ENCODE data around the gene RCAN1.
"Not testable (repeated sequence)": the region's sequence is repeated elsewhere in the genome, so short reads cannot be mapped to it uniquely, and the experiment has no call there.

The RCAN1 gene

DNA sequence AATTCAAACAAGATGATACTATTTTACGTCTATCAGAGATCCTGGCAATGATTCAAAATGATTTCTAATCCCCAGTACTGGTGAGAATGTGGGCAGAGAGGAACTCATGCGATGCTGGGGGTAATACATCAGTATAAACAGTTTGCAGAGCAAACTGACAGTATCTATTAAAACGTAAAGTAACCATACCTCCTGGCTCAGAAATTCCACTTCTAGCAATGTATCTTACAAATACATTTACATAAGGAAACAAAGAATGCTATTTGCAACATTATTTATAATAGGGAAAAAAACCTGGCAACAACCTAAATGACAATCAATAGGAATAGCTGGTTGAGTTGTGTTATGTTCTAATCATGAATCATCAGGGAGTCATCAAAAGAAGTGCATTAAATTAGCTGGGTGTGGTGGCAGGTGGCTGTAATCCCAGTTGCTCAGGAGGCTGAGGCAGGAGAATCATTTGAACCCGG lies 15.9 kb downstream of the RCAN1 start:
- DNase-seq: no peak

DNA sequence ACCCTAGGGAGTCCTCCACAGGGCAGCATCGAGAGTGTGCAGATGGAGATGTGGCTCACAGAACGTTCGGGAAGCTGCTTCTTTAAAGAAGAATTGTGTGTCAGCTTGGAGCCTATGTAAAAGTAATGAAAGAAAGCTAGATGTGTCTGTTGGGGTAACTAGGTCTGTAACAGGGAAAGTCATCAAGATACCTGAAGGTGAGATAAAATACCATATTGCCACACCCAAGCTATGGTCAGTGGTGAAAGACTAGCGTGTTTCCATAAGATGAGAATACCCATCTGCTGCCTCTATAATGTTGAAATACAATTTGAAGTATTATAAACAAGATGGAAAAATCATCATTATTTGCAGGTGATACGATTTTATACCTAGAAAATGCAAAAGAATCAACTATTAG lies 17.5 kb downstream of the RCAN1 start:
- no peak for DNase-seq

DNA sequence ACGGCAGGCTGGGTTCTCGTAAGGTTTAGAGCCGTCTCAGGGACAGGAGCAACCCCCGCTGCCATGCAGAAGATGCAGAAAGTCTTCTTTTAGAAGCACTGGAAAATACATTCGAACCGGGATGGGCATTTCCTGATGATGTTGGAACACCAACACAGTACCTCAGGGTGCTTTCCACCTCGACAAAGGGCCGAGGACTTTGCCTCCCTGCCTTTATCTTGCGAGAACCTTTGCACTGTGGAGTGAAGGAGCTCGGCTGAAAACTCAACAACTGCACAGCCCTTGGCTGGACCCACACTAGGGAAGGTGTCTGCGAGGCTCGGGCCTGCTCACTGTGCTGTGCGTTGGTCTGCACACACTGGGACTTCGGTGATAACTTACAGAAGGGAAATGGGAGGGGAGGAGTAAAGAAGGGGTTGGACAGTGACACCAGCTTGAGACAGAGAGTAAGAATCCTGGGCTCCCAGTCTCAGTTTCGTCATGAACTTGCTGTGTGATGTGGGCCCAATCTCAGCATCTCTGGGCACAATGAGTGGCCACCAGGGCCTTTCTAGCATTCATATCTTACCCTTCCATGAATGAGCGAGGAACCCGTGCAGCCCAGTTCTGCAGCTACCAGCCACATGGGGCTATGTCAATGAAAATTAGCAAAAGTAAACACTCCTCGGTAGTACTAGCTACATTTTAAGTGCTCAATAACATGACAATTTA lies 18.2 kb downstream of the RCAN1 start:
- no peak for DNase-seq

DNA sequence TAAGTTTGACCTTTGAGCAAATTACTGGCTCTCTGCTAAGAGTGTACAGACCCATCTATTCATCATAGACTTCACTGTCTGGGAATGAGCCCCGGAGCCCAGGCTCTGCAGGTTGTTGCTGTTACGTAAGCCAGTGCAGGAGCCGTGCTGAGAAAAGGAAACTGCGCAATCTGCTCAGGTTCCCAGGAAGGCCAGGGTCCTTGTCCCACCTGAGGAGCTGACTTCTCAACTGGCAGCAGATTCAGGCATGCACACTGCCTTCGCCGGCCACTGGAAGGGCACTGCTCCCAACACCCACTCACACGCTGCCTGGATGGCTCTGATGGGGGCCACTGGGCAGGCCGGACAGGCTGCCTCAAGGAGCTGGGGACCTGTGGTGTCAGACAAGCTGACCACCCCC lies 19.5 kb downstream of the RCAN1 start:
- DNase-seq: no peak

DNA sequence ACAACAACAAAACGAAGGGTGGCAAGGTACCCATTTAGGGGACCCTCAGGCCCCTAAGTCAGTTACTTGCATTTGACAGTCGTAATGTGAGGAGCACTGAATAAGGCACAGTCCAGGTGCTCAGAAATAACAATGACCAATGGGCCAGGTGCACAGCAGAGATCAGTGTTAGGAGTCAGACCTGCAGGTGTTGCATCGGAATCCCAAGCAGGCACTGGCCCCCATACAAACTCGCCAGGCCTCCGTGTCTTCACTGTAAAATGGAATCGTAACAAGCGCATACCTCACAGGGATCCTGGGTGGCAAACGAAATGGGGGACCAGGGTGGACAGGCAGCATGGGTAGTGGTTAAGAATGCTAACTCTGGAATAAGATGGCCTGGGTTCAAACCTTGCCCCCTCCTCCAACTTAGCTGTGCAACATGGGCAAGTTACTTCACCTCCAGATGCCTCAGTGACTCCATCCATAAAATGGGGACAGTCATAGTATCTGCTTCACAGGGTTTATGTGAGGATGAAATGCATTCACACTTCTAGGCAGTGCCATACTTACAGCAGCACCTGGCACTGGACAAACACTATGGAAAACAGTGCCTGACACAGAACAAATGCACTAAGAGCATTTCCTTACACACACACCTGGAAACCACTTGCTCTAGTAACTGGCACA lies 20.2 kb downstream of the RCAN1 start:
- no peak for DNase-seq

DNA sequence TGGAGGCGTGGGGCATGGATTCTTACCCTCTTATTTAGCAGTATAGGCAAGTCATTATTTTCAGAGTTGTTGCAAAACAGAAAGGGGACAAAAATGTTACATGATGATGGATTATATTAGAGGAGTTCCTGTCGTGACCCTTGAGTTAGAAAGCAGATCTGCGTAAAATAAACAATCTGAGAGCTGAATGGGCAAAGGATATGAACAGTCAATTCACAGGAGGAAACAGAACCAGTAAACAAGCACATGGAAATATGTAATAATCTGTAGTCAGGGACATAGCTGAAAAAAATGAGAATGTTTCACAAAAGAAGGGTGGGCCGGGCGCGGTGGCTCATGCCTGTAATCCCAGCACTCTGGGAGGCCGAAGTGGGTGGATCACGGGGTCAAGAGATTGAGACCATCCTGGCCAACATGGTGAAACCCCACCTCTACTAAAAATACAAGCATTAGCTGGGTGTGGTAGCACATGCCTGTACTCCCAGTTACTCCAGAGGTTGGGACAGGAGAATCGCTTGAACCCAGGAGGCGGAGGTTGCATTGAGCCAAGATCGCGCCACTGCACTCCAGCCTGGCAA lies 20.9 kb downstream of the RCAN1 start:
- DNase-seq: no peak

DNA sequence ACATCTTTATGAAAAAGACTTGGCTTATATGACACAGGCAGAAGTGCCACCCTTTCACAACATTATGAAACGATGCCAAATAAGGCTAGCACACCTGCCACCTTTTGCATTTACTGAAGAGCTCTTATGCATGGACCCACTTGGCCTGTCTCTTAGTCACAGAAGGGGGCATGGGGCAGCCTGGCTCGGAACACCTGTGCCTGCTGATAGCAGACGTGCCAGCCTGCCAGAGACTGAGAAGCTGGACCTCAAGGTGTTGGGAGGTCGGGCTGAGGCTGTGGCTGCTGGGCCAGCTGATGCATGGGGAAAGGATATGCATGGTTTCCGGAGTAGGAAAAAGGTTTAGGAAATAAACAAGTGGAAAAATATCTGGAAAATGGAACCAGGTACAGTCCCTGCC lies 21.5 kb downstream of the RCAN1 start:
- peak; percentile 37 for DNase-seq

DNA sequence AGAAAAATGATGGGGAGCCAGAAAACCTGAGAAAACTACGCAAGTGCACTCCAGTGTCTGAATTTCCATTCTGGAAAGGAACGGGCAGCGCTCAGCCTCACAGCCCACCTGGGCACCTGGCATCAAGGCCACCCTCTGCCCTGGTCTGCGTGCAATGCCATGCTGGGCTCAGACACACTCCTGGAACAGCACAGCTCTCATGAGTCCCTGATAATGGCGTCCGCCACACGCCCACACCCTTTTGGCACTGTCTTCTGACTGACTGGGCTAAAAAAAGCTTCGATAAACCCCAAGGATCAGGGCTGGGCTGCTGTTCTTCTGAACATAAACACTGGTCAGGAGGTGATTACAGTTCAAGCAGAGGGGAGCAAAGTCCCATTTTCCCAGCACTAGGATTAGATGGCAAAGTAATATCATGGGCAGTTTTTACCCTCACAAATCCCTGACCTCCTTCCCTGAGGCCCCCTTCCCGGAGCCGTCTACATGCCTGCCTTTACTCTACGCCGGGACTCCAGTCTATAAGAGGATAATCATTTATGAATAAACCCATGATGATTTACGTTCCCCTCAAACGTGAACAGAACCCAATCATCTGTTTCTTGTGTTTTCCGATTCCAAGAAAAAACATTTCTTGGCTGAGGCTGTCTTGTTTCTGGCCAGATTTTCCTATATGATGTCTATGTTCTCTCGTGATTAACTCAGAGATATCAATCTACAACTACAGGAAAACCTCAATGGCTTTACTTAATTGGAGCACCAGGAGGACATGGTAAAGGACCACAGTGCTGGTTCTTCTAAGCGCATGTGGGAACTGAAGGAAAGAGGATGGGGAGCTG lies 22.6 kb downstream of the RCAN1 start:
- DNase-seq: no peak

DNA sequence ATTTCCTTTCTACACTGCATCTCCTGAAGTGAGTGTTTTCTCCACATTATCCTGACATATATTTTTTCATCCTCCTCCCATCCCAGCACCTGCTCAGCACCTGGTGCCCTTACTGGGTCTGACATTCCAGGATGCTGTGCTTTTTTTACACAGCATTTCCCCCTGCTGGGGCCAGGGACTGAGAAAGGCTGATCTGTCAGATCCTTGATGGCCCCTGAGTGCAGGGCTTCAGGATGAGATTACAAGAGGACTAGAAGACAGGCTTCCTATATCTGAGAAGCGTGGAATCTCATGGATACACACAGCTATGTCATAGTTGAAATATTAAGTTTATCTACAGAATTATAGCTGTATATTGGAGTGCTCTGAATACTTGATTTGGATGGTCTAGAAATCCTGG lies 24.4 kb downstream of the RCAN1 start:
- peak; percentile 12 for DNase-seq

DNA sequence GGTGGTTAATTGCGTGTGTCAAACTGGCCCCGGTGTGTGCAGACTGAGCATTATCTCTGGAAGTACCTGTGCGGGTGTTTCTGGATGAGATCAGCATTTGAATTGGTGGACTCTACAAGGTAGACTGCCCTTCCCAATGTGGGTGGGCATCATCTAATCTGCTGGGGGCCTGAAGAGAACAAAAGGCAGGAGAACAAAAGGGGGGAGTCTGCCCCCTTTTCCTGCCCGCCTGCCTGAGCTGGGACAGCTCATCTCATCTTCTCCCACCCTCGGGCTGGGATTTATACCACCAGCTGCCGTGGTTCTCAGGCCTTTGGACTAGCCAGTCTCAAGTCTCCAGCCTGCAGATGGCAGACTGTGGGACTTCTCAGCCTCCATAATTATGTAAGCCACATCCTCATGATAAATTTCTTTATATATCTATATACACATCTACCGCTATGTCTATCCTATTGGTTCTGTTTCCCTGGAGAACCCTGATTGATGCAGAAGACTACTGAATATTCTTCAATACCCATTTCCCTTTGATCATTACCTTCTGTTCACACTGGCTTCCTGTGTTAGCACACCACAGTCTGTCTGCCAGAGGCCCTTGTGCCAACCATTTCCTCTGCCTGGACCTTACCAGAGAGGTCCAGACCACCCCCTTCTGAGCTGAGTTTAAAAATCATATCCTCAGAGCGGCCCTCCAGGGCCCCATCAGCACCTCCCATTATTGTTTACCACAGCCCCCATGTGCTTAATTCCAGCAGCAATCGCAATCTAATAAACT lies 25.2 kb downstream of the RCAN1 start:
- no peak for DNase-seq

DNA sequence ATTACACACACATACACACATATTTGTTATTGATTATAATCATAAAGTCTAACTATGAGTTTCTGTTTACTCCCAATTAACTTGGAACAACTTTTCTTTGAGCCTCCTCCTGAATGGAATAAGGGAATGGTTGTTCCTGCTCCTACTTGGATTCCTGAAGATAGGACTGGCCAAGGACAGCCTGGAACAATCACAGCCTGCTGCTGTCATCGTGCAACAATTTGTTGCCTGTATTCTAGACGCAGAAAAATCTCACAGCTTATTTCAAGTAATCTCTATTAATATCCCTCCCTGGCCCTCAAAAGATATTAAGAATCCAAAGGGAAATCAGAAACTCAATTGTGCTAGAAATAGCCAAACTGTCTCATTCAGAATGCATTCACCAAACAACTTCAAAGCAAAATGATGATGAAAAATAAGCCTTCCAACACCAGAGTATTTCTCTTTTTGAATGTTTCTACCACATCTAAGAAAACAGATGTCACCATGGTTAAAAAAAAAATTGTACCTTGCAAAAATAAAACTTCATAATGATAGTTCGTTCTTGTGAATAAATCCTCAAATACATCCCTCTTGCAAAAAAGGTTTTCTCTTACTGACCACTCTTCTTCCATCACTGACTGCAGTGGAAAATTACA lies 30.9 kb downstream of the RCAN1 start:
- no peak for DNase-seq

DNA sequence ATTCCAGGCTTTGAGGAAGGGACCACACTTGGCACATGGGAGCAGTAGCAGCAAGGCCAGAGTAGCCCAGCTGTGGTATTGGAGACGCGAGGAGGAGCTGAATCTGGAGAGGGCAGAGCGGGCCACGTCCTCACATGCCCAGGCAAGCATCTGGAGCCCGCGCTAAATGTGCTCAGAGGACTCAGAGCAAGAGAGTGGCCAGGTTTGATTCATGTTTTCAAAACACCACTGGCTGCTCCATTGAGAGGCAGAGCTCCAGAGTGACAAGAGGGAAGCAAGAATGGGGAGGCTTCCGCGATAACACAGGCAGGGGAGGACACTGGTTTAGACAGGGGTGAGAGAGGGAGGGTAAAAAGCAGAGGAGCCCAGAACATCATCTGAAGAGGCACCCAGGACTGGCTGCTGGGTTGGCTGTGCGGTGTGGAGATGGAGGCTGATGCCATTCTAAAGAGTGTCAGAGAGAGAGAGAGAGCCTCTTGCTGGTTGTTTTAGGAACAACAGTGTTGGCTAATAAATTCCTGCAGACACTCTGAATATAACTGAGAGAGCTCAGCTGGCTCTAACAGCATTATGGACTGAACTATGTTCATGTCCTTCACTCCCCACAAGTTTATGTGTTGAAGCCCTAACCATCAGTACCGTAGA lies 32.3 kb downstream of the RCAN1 start:
- no peak for DNase-seq

DNA sequence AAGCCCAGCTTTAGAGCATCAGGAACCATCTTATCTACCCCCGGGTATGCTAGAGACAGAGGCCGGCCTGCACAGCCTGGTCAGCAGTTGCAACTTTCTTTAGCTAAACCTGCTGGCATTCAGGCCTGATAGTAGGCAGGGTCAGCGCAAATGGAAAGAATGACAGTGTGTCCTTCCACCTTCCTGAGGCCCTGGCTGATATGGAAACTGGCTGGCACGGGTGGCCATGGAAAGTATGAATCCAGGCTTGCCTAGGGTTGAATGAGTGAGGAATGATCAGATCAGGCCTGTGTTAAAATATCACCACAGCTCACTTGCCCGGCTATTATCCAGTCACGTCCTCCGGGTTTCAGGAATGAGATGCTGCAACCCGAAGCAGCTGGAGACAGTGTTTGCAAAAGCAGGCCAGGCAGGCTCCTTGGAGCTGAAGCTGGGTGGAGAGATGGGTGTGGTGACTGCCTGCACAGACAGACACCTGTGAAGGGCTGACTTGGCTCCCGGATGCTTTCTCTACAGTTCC lies 34.7 kb downstream of the RCAN1 start:
- DNase-seq: no peak

DNA sequence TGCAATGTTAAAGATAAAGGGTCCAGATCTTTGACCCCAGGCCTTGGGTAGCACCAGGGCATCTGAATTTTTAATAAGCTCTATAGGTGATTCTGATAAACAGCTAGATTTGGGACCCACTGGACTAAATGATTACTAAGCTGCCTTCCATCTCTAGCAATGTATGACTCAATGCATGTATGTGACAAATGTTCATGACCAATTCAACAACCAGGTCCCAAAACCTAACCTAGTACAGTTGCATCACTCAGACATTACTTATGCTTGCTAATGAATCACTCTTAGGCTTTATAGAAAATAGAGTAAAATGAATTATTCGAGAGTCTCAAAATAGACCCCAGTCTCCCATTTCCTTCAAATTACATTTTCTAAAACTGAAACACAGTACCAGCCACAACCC lies 35.5 kb downstream of the RCAN1 start:
- no peak for DNase-seq

DNA sequence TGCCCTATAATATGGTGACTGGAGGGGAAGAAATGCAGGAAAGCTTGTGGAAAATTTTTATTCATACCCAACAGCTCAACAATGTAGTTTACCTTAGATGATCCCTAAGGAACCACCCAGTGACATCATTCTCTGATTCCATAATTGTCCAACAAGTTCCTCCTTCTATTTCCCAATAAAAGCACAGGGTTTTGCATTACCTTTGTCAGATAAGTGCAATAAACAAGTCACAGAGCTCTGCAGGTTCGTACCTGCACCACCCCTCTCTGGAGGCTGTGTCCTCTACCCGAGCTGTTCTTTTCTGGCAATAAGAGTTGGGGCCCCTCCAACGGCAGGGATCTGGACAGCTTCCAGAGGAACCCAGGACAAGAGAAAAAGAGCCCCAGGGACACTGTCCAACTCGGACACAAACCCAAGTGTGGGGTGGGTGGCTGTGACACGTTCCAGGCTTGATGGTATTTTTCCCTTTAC lies 38.8 kb downstream of the RCAN1 start:
- no peak for DNase-seq

DNA sequence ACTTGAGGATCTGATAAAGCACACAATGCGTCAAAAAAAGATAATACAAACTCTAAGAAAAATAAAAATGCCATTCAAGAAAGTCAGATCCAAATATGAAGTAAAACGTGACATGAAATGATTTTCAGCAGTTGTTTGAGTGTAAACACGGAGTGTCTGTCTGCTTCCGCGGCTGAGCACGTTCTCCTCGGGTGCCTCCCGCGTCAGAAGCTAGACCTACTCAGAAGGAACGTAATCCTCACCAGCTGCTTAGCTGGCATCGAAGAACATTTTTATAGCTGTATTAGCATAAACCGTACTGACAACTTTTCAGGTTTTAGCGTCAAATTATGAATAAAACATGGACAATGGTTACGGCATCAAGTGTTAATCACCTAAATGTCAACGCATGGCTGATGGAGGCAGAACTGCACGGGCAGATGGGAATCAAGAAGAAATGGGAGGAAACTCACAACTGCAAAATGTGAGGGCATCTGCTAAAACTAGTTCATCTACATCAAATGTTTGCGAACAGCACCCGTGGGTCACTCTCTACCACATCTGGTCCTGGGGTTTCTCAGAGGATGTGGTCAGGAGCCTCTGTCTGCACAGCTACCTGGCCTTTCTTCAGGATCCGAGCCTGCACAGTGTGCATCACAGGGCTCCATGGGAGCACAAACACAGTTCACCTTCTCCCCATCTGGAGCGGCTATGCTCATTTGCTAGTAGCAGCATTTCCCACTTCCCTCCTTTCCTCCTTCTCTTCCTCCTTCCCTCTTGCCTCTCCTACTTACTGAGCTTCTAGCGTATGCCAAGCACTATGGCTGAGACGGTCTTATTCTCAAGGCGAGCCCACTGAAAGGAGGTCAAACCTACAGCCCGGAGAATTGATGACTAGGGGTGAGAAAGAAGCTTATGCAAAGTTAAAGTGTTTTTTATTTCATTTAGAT lies 40.0 kb downstream of the RCAN1 start:
- no peak for DNase-seq

DNA sequence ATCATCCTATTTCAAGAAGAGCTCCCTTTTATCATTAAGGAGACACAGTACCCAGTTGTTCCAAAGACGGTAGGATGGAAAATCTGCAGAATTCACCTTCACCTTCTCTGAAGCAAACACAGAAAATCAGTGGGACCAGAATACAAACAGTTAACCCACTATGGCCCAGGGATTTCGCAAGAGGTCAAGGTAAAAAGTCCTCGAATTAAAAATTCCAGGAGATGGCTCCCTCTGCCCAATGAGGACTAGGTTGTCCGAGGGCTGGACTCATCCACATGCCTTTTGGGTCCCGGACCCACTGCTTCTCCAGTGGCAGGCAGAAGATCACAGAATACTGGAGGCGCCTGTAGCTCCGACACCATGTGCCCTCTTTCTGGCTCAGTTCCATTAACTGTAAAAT lies 42.9 kb downstream of the RCAN1 start:
- DNase-seq: no peak

DNA sequence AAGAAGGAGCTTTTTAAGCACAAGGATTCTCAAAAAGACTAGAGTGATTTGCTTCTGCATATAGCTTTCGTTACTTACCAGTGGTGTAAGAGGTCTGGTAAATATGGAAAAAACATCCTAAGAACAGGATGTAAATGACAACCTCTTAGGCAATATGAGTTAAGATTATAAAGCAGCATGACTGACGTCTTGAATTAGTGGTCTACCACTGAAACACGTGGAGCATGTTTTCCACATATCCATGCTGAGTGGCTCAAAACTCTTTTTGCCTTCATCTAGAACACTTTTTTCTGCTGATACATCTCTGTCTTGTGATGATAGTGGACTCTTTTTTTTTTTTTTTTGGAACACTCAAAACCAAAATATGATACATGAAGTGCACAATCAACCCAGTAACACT lies 44.6 kb downstream of the RCAN1 start:
- DNase-seq: no peak

DNA sequence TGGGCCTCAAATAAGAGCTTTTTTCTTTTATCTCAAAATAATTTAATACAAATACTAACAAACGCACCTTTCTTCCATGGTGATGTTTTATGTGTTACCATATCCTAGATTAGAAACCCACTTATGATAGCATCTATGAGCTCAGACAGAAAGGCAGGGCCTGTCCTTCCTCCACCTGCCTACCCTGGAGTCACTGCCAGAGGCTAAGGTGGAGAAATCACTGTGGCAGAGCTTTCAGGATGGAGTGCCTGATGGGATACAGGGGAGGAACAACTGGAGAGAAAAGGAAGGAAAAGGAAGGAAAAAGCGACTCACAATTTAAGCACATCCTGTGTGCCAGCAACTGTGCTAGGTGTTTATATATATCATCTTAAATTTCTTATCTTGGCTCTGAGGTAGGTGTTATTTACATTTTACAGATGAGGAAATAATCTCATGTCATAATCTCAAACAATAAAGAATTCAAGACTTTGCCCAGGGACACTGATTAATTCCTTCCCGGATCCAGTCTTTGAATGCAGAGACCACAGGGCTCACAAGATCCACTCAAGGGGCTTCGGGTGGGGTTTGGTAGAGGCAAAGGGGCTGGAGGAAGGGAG lies 45.4 kb downstream of the RCAN1 start:
- no peak for DNase-seq

DNA sequence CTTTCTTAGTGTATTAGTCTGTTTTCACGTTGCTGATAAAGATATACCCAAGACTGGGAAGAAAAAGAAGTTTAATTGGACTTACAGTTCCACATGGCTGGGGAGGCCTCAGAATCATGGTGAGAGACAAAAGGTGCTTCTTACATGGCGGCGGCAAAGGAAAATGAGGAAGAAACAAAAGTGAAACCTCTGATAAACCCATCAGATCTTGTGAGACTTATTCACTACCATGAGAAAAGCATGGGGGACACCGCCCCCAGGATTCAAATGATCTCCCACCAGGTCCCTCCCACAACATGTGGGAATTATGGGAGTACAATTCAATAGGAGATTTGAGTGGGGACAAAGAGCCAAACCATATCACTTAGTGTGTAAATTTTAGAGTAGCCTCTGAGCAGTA lies 46.1 kb downstream of the RCAN1 start:
- not testable (repeated sequence) for DNase-seq
